Vagina (tissue), 2 donors: ENCODE data around the gene PPP1R14C.

Experiments used
- CTCF ChIP-seq, 3 experiments: fragments of 450-650 bp in 2 of 3; fragments of 200-600 bp in 1 of 3; sonication (generic) in 1 of 3; IDR thresholded peaks; one replicate each; pipeline ENCODE4 v1.5.1; 2017 to 2019; ENCODE audit warnings: antibody characterized with exemption in 3 of 3, mild to moderate bottlenecking in 2 of 3, moderate library complexity in 2 of 3
- POLR2A ChIP-seq, 2 donors: fragments of 450-650 bp; IDR thresholded peaks; one replicate each; pipeline ENCODE4 v1.6.1; 2017; ENCODE audit warnings: antibody characterized with exemption in 2 of 2, mild to moderate bottlenecking in 2 of 2, moderate library complexity in 2 of 2
- POLR2AphosphoS5 ChIP-seq, 2 donors: sonication (generic); formaldehyde crosslinking; IDR thresholded peaks; one replicate each; pipeline ENCODE4 v1.9.0; 2017; ENCODE audit warnings: antibody characterized with exemption in 2 of 2, mild to moderate bottlenecking in 2 of 2, low read depth in 1 of 2; ENCODE audit not compliant: insufficient read depth in 1 of 2

GRCh38 chr6:150140236-150140969 is 2.4 kb upstream of the PPP1R14C start:
- no peak for TF ChIP-seq CTCF (IDR thresholded peaks at IDR 0.05)
- TF ChIP-seq POLR2A (IDR thresholded peaks at IDR 0.05), result no peak
- no peak for TF ChIP-seq POLR2AphosphoS5 (IDR thresholded peaks at IDR 0.05; ENCODE audit: insufficient read depth in 1 of 2, low read depth in 1 of 2)
